Measurements from ENCODE around the gene ADAMTS7. TPM values are rescaled to one million over a fixed set of nuclear protein-coding genes. Genes with fewer than 3 reads are reported as not detected.
"Not testable (repeated sequence)": the region's sequence is repeated elsewhere in the genome, so short reads cannot be mapped to it uniquely, and the experiment has no call there.

Gene ADAMTS7
- total and polyA plus RNA-seq, 7 experiments from 2014 or later, result 1.5 TPM; not detected in 6

DNA sequence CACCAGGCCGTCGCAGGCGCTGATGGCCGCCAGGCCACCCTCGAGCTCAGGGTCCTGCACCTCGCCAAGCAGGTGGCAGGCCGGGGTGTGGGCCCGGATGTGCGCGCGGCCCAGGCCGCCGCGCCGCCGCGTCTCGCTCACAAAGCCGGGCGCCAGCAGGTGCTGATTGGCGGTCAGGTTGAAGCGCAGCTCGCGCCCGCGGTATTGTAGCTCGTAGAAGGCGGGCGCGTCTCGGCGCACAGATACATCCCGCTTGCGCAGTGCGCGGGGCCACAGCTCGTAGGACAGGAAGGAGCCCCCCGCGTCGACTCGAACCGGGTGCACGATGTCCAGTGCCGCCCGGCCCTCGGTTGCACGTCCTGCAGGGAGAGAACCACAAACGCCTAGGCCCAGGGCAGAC lies 11.1 kb downstream of the ADAMTS7 start:
- H3K27ac Mint-ChIP-seq, result no peak overlapping the region
- no peak overlapping the region for H3K4me3 Mint-ChIP-seq
- H3K9me3 ChIP-seq (ENCODE audit: control insufficient read depth in 2 of 3, low read length in 3 of 3), result no peaks in the 10 kb centered on the region
- no peaks in the 10 kb centered on the region for H3K36me3 Mint-ChIP-seq
- H3K27ac ChIP-seq (ENCODE audit: low read depth, low read length), result no peak overlapping the region
- ATAC-seq (no peak), DNase-seq (no peak)
- intact Hi-C loops (cut with micrococcal nuclease), result no loop called here
- ChIA-PET CTCF (no interaction called here), POLR2A (no interaction called here)
- no peaks in the 10 kb centered on the region for H3K4me1 ChIP-seq (ENCODE audit: control insufficient read depth in 2 of 2, insufficient read depth in 2 of 2, low read length in 2 of 2)
- peaks cover 0 to 4% (median 0%) of the 10 kb centered on the region in 11 donors for H3K9me3 Mint-ChIP-seq
- H3K36me3 ChIP-seq (ENCODE audit: control insufficient read depth in 2 of 3, insufficient read depth in 3 of 3, low read length in 3 of 3), result no peaks in the 10 kb centered on the region
- no peaks in the 10 kb centered on the region for H3K4me1 Mint-ChIP-seq
- no peaks in the 10 kb centered on the region for H3K27me3 ChIP-seq (ENCODE audit: control insufficient read depth in 2 of 2, insufficient read depth in 2 of 2, low read length in 2 of 2)
- H3K27me3 Mint-ChIP-seq, result no peaks in the 10 kb centered on the region
- no peak overlapping the region for H3K4me3 ChIP-seq (ENCODE audit: low read length)

DNA sequence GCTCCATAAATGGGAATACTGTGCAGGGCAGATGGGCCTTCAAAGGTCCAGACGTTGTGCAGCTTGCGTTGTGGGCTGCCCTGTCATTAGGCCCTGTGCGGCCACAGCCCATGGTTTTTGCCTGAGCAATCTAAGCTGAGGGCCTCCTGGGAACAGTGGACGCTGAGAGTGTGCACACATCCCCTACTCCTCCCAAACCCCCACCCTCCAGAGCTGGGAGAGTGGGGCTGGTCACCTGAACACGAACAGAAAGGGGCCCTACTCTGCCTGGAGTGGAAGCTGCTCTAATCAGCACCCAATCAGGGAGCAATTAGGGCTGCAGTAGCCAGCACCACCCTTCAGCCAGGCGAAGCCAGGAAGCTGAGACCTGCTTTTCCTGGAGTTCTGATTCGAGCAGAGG lies 12.2 kb downstream of the ADAMTS7 start:
- H3K4me3 Mint-ChIP-seq; H3K27ac Mint-ChIP-seq; H3K4me1 ChIP-seq (ENCODE audit: control insufficient read depth in 2 of 2, insufficient read depth in 2 of 2, low read length in 2 of 2); DNase-seq; H3K4me1 Mint-ChIP-seq; H3K27ac ChIP-seq (ENCODE audit: low read depth, low read length); ATAC-seq; H3K4me3 ChIP-seq (ENCODE audit: low read length); H3K27me3 ChIP-seq (ENCODE audit: control insufficient read depth in 2 of 2, insufficient read depth in 2 of 2, low read length in 2 of 2); H3K36me3 ChIP-seq (ENCODE audit: control insufficient read depth in 2 of 3, insufficient read depth in 3 of 3, low read length in 3 of 3); H3K36me3 Mint-ChIP-seq; H3K9me3 ChIP-seq (ENCODE audit: control insufficient read depth in 2 of 3, low read length in 3 of 3); H3K27me3 Mint-ChIP-seq; POLR2A ChIA-PET; CTCF ChIA-PET; H3K9me3 Mint-ChIP-seq; intact Hi-C loops (cut with micrococcal nuclease): not testable (repeated sequence)

DNA sequence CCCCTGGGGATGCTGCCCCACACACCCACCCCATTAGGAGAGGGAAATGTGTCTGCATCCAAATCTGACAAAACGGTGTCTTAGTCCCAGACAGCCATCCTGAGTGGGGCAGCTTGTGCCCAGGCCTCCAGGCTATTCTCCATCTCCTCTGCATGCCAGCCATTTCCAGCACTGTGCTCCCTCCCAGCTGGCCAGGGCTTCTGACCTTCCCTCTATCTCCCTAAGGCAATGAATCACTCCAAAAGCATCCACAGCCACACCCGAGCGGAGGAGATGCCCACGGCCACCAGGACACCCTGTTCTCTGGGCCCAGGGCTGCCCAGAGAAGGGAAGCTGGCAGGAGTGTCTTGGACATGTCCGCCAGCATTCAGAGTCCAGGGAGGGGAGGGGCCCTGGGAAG lies 12.9 kb downstream of the ADAMTS7 start:
- H3K9me3 Mint-ChIP-seq; H3K27me3 Mint-ChIP-seq; H3K27me3 ChIP-seq (ENCODE audit: control insufficient read depth in 2 of 2, insufficient read depth in 2 of 2, low read length in 2 of 2); H3K9me3 ChIP-seq (ENCODE audit: control insufficient read depth in 2 of 3, low read length in 3 of 3); H3K4me1 ChIP-seq (ENCODE audit: control insufficient read depth in 2 of 2, insufficient read depth in 2 of 2, low read length in 2 of 2); H3K36me3 ChIP-seq (ENCODE audit: control insufficient read depth in 2 of 3, insufficient read depth in 3 of 3, low read length in 3 of 3); H3K4me1 Mint-ChIP-seq; H3K4me3 Mint-ChIP-seq; H3K36me3 Mint-ChIP-seq; ATAC-seq; intact Hi-C loops (cut with micrococcal nuclease); POLR2A ChIA-PET; H3K4me3 ChIP-seq (ENCODE audit: low read length); DNase-seq; H3K27ac ChIP-seq (ENCODE audit: low read depth, low read length): not testable (repeated sequence)
- CTCF ChIA-PET, result interaction anchor here (0.6 kb wide), 1 partner anchor 492 kb away, joined by 3 read pairs; no protein-coding TSS in a partner anchor
- H3K27ac Mint-ChIP-seq, result peak overlapping the region in 1 of 9 donors; percentile 36

DNA sequence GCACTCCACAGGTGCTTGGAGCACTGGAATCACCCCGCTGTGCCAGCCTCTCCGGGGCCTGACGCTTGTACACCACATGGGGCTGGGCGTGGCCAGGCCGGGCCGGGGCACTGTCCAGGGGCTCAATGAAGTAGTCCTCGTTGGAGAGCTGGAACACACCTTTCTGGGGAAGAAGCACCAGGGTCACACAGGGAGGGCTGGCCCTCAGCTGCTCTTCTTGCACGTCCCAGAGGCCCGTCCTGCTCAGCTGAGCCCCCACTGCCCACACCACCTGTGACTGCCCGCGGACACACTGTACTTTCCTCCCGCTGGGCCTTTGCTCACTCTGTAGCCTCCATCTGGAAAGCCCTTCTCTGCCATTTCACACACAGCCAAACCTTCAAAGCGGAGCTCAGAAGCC lies 13.3 kb downstream of the ADAMTS7 start:
- ATAC-seq, result no peak
- Histone ChIP-seq H3K9me3 (ENCODE audit: control insufficient read depth in 2 of 3, low read length in 3 of 3) (no peaks in the 10 kb centered on the region), H3K4me1 (ENCODE audit: control insufficient read depth in 2 of 2, insufficient read depth in 2 of 2, low read length in 2 of 2) (no peaks in the 10 kb centered on the region), H3K4me3 (ENCODE audit: low read length) (no peak overlapping the region), H3K27ac (ENCODE audit: low read depth, low read length) (no peak overlapping the region), H3K36me3 (ENCODE audit: control insufficient read depth in 2 of 3, insufficient read depth in 3 of 3, low read length in 3 of 3) (no peaks in the 10 kb centered on the region), H3K27me3 (ENCODE audit: control insufficient read depth in 2 of 2, insufficient read depth in 2 of 2, low read length in 2 of 2) (no peaks in the 10 kb centered on the region)
- no peak overlapping the region for H3K27ac Mint-ChIP-seq
- POLR2A ChIA-PET, result no interaction called here
- intact Hi-C loops (cut with micrococcal nuclease), result no loop called here
- no peak for DNase-seq
- no peak overlapping the region for H3K4me3 Mint-ChIP-seq
- CTCF ChIA-PET, result interaction anchor here (0.6 kb wide), 1 partner anchor 492 kb away, joined by 3 read pairs; no protein-coding TSS in a partner anchor
- no peaks in the 10 kb centered on the region for H3K27me3 Mint-ChIP-seq
- no peaks in the 10 kb centered on the region for H3K36me3 Mint-ChIP-seq
- H3K4me1 Mint-ChIP-seq, result no peaks in the 10 kb centered on the region
- H3K9me3 Mint-ChIP-seq, result peaks cover 0 to 4% (median 0%) of the 10 kb centered on the region in 11 donors

DNA sequence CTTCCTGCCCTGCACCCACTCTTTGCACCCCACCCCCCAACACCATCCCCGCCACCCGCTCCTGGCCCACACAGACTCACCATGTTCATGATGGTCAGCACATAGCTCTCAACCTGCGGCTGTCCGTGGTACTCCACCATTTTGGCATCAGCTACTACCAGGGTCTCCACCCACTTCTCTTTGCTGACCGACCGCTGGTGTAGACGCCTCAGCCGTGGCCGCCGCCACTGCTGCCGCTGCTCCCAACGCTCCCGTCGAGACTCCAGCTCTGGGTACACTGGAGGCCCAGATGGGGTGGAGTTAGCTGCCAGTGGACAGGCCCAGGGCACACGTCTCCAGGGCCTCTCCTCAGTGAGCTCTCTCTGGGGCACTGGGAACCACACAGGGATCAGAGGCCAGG lies 14.8 kb downstream of the ADAMTS7 start:
- Histone ChIP-seq H3K4me1 (ENCODE audit: control insufficient read depth in 2 of 2, insufficient read depth in 2 of 2, low read length in 2 of 2) (no peaks in the 10 kb centered on the region), H3K4me3 (ENCODE audit: low read length) (no peak overlapping the region), H3K9me3 (ENCODE audit: control insufficient read depth in 2 of 3, low read length in 3 of 3) (no peaks in the 10 kb centered on the region), H3K27ac (ENCODE audit: low read depth, low read length) (no peak overlapping the region), H3K27me3 (ENCODE audit: control insufficient read depth in 2 of 2, insufficient read depth in 2 of 2, low read length in 2 of 2) (no peaks in the 10 kb centered on the region), H3K36me3 (ENCODE audit: control insufficient read depth in 2 of 3, insufficient read depth in 3 of 3, low read length in 3 of 3) (no peaks in the 10 kb centered on the region)
- H3K27ac Mint-ChIP-seq, result no peak overlapping the region
- CTCF ChIA-PET, result no interaction called here
- POLR2A ChIA-PET, result interaction anchor here (0.9 kb wide), 1 partner anchor 14 kb away, joined by 3 read pairs; no protein-coding TSS in a partner anchor
- H3K4me3 Mint-ChIP-seq, result no peak overlapping the region
- H3K27me3 Mint-ChIP-seq, result no peaks in the 10 kb centered on the region
- H3K9me3 Mint-ChIP-seq, result peaks cover 0 to 4% (median 0%) of the 10 kb centered on the region in 11 donors
- H3K36me3 Mint-ChIP-seq, result no peaks in the 10 kb centered on the region
- intact Hi-C loops (cut with micrococcal nuclease), result no loop called here
- no peak for ATAC-seq
- H3K4me1 Mint-ChIP-seq, result no peaks in the 10 kb centered on the region
- DNase-seq, result no peak

DNA sequence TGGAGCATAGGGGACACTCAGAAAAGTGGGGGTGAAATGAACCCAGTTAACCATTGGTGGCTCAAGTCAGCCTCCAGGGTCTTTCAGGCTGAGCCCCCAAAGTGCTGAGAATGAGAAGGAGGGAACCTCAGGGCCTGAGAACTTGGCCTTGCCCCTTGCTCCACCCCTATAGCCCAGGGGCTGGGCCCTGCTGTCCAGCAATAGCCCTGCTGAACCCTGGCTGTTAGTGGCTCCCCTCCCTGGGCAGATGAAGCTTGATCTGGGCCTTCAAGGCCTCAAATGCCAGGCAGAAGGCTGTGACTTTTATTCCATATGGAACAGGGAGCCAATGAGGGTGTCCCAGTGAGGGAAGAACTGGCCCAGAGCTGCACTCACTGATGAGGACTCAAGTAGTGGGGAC lies 16.2 kb downstream of the ADAMTS7 start:
- H3K4me3 ChIP-seq (ENCODE audit: low read length), result no peak overlapping the region
- Mint-ChIP-seq H3K9me3 (no peaks in the 10 kb centered on the region), H3K27ac (no peak overlapping the region), H3K4me3 (no peak overlapping the region), H3K27me3 (no peaks in the 10 kb centered on the region), H3K36me3 (no peaks in the 10 kb centered on the region), H3K4me1 (peaks cover 0 to 6% (median 0%) of the 10 kb centered on the region in 7 donors)
- no peaks in the 10 kb centered on the region for H3K27me3 ChIP-seq (ENCODE audit: control insufficient read depth in 2 of 2, insufficient read depth in 2 of 2, low read length in 2 of 2)
- ChIA-PET POLR2A (no interaction called here), CTCF (no interaction called here)
- ATAC-seq (no peak), DNase-seq (no peak)
- no peaks in the 10 kb centered on the region for H3K4me1 ChIP-seq (ENCODE audit: control insufficient read depth in 2 of 2, insufficient read depth in 2 of 2, low read length in 2 of 2)
- H3K9me3 ChIP-seq (ENCODE audit: control insufficient read depth in 2 of 3, low read length in 3 of 3), result no peaks in the 10 kb centered on the region
- intact Hi-C loops (cut with micrococcal nuclease), result no loop called here
- no peaks in the 10 kb centered on the region for H3K36me3 ChIP-seq (ENCODE audit: control insufficient read depth in 2 of 3, insufficient read depth in 3 of 3, low read length in 3 of 3)
- no peak overlapping the region for H3K27ac ChIP-seq (ENCODE audit: low read depth, low read length)

DNA sequence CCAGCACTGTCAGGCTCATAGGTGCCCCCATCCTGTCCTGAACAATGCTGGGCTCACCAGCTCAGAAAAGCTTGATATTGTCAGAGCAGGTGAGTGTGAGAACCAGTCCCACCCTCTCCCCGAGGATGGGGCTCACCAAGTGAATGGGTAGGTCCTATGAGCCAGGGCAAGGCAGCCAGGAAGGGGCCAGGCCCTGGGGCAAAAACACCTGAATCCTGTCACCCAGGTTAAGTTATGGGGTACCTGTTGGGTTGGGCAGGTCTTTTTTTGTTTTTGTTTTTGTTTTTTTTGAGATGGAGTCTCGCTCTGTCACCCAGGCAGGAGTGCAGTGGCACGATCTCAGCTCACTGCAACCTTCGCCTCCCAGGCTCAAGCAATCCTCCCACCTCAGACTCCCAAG lies 16.8 kb downstream of the ADAMTS7 start:
- H3K27ac Mint-ChIP-seq; H3K27me3 ChIP-seq (ENCODE audit: control insufficient read depth in 2 of 2, insufficient read depth in 2 of 2, low read length in 2 of 2); intact Hi-C loops (cut with micrococcal nuclease); ATAC-seq; H3K4me3 ChIP-seq (ENCODE audit: low read length); H3K36me3 ChIP-seq (ENCODE audit: control insufficient read depth in 2 of 3, insufficient read depth in 3 of 3, low read length in 3 of 3); POLR2A ChIA-PET; H3K4me3 Mint-ChIP-seq; DNase-seq; CTCF ChIA-PET; H3K36me3 Mint-ChIP-seq; H3K9me3 Mint-ChIP-seq; H3K27me3 Mint-ChIP-seq; H3K4me1 ChIP-seq (ENCODE audit: control insufficient read depth in 2 of 2, insufficient read depth in 2 of 2, low read length in 2 of 2); H3K27ac ChIP-seq (ENCODE audit: low read depth, low read length); H3K4me1 Mint-ChIP-seq; H3K9me3 ChIP-seq (ENCODE audit: control insufficient read depth in 2 of 3, low read length in 3 of 3): not testable (repeated sequence)

Measured in naive thymus-derived CD4-positive, alpha-beta T cell (primary cell).